GM12878 (cell line): ENCODE results near the gene WDR91.

Experiments used
- CTCF ChIP-seq, 3 experiments: IDR thresholded peaks in 2 of 3; conservative IDR thresholded peaks in 1 of 3; 2 replicates each; pipeline ENCODE4 v1.5.1; 2011; ENCODE audit warnings: low read depth in 3 of 3, low read length in 3 of 3, mild to moderate bottlenecking in 3 of 3, control low read depth in 2 of 3, moderate library complexity in 2 of 3, inconsistent platforms in 1 of 3, mixed read lengths in 1 of 3; ENCODE audit not compliant: control insufficient read depth in 2 of 3, insufficient read depth in 1 of 3; ENCODE audit errors: extremely low read depth in 1 of 3
- IRF5 ChIP-seq: fragments of 450-650 bp; IDR thresholded peaks from 2 replicates; pipeline ENCODE4 v1.6.1; 2017; ENCODE audit warnings: borderline replicate concordance
- JUND ChIP-seq: IDR thresholded peaks from 2 replicates; pipeline ENCODE4 v1.6.1; 2012; ENCODE audit warnings: low read depth, mild to moderate bottlenecking, low read length, improper control_type of control experiment, moderate library complexity
- RBBP5 ChIP-seq: fragments of 200-600 bp; sonication (generic); conservative IDR thresholded peaks from 2 replicates; pipeline ENCODE4 v1.6.1; 2016
- USF2 ChIP-seq: IDR thresholded peaks from 2 replicates; pipeline ENCODE4 v1.6.1; 2011; ENCODE audit warnings: low read depth, low read length, improper control_type of control experiment, borderline replicate concordance

- TF ChIP-seq CTCF (IDR thresholded peaks at IDR 0.05 in 2 of 3, conservative IDR thresholded peaks at IDR 0.05 in 1 of 3; ENCODE audit: control insufficient read depth in 2 of 3, extremely low read depth in 1 of 3, insufficient read depth in 1 of 3, low read depth in 3 of 3, low read length in 3 of 3) (no peak), IRF5 (no peak), USF2 (no peak), RBBP5 (no peak), JUND (no peak)
Observed at GRCh38 chr7:135158141-135158655, 53.1 kb downstream of the WDR91 start.
